Measurements from ENCODE around the gene ROBO2.

Gene ROBO2

GRCh38 chr3:77420336-77420735 is 380.4 kb downstream of the ROBO2 start:
- Mint-ChIP-seq H3K27ac (no peak overlapping the region), H3K9me3 (peaks cover 5% of the 10 kb centered on the region), H3K4me3 (no peak overlapping the region), H3K27me3 (ENCODE audit: low read depth) (no peaks in the 10 kb centered on the region), H3K36me3 (ENCODE audit: low read depth) (no peaks in the 10 kb centered on the region), H3K4me1 (ENCODE audit: low read depth) (no peaks in the 10 kb centered on the region)

GRCh38 chr3:77421916-77422315 is 382.0 kb downstream of the ROBO2 start:
- Mint-ChIP-seq H3K9me3 (peaks cover 5% of the 10 kb centered on the region), H3K27me3 (ENCODE audit: low read depth) (no peaks in the 10 kb centered on the region), H3K4me3 (no peak overlapping the region), H3K27ac (no peak overlapping the region), H3K36me3 (ENCODE audit: low read depth) (no peaks in the 10 kb centered on the region), H3K4me1 (ENCODE audit: low read depth) (no peaks in the 10 kb centered on the region)

DNA sequence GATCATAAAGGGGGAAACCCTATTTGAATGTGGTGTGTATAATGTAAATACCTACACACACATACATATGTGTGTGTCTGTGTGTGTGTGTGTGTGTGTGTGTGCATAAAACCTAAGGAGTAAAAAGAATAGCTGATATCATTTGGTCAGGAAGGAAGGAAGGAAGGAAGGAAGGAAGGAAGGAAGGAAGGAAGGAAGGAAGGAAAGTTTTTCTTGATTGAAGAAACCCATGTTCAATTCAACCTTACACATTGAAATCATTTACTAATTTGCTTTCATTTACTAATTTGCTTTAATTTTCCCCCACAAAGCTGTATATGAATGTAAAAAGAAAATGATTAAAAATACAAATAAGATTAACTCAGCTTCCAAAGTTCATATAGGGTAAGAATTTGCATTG is 386.6 kb downstream of the ROBO2 start:
- Mint-ChIP-seq H3K4me3 (no peak overlapping the region), H3K36me3 (ENCODE audit: low read depth) (no peaks in the 10 kb centered on the region), H3K9me3 (no peaks in the 10 kb centered on the region), H3K27me3 (ENCODE audit: low read depth) (no peaks in the 10 kb centered on the region), H3K27ac (no peak overlapping the region), H3K4me1 (ENCODE audit: low read depth) (no peaks in the 10 kb centered on the region)

- no peak overlapping the region for H3K27ac Mint-ChIP-seq
- no peaks in the 10 kb centered on the region for H3K36me3 Mint-ChIP-seq (ENCODE audit: low read depth)
- no peaks in the 10 kb centered on the region for H3K9me3 Mint-ChIP-seq
- no peaks in the 10 kb centered on the region for H3K4me1 Mint-ChIP-seq (ENCODE audit: low read depth)
- H3K27me3 Mint-ChIP-seq (ENCODE audit: low read depth) = no peaks in the 10 kb centered on the region
- no peak overlapping the region for H3K4me3 Mint-ChIP-seq
Measured at GRCh38 chr3:77427528-77427927, 387.6 kb downstream of the ROBO2 start.

DNA sequence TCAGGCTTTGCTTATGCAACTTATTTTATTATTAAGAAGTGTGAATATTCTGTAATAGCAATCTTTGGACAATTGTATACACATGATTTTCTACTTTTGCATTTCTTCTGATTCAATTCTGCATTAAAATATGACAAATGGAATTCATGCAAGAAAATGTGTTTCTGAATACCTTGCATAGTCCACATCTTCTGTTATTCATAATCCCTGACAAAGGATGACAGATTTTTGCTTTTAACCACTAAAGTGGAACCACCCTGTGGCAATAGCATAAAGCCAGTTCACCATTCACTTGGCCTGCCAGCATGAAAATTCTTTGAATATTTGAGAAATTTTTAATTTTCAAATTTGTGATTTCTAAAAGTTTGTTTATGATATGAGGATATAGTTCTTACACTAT is 397.0 kb downstream of the ROBO2 start:
- no peak overlapping the region for H3K4me3 Mint-ChIP-seq
- H3K27me3 Mint-ChIP-seq (ENCODE audit: low read depth) = no peaks in the 10 kb centered on the region

GRCh38 chr3:77446084-77446483 is 406.2 kb downstream of the ROBO2 start:
- H3K36me3 Mint-ChIP-seq (ENCODE audit: low read depth) = no peaks in the 10 kb centered on the region
- peaks cover 8% of the 10 kb centered on the region for H3K9me3 Mint-ChIP-seq
- H3K27me3 Mint-ChIP-seq (ENCODE audit: low read depth) = no peaks in the 10 kb centered on the region
- no peak overlapping the region for H3K4me3 Mint-ChIP-seq
- H3K4me1 Mint-ChIP-seq (ENCODE audit: low read depth) = no peaks in the 10 kb centered on the region
- no peak overlapping the region for H3K27ac Mint-ChIP-seq

More for the DNA sequence above, 397.0 kb downstream of the ROBO2 start:
- Mint-ChIP-seq H3K9me3 (peaks cover 5% of the 10 kb centered on the region), H3K27ac (no peak overlapping the region), H3K36me3 (ENCODE audit: low read depth) (no peaks in the 10 kb centered on the region), H3K4me1 (ENCODE audit: low read depth) (no peaks in the 10 kb centered on the region)

- Mint-ChIP-seq H3K4me3 (no peak overlapping the region), H3K9me3 (peaks cover 8% of the 10 kb centered on the region), H3K4me1 (ENCODE audit: low read depth) (no peaks in the 10 kb centered on the region), H3K36me3 (ENCODE audit: low read depth) (no peaks in the 10 kb centered on the region), H3K27ac (no peak overlapping the region), H3K27me3 (ENCODE audit: low read depth) (no peaks in the 10 kb centered on the region)
Measured at GRCh38 chr3:77446761-77447160, 406.9 kb downstream of the ROBO2 start.

DNA sequence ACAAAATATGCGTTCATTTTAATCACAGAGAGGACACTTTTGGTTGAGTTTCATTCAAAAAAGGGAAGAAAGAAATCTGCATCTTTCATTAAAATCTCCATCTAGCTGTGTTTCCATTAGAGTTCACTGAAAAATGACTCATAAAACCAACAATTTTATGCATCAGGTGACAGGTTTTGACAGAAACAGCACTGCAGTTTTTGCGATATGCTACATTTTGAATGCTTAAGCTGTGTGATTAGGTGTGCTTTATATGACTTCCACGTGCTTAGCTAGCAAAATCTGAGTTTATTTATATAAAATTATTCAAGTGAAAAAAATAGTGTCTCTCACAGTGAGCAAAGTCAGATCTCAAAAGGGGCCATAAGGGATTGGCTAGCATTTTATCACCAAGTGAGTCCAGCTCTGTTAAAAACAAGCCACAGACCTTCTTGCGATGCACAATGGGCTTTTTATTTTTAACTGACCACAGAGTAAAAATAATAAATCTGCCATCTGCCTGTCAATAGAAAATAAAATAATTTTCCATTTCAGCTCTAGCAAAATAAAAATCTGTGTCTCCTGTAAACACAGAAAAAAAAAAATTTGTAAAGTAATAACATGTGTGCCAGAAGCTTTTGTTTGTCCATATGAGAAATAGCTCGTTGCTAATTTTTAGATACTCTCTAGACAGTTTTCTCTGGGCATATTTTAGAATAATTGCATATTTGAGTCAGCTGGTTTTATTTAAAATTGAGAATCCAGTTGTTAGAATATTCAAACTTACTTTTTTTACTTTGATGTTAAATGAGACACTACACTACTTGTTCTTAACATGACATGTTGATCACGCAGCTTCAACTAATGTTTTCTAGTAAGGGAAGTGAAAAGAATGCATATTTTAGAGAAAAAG is 409.8 kb downstream of the ROBO2 start:
- Mint-ChIP-seq H3K27ac (no peak overlapping the region), H3K4me3 (no peak overlapping the region), H3K9me3 (peaks cover 14% of the 10 kb centered on the region), H3K4me1 (ENCODE audit: low read depth) (no peaks in the 10 kb centered on the region), H3K27me3 (ENCODE audit: low read depth) (no peaks in the 10 kb centered on the region), H3K36me3 (ENCODE audit: low read depth) (no peaks in the 10 kb centered on the region)

DNA sequence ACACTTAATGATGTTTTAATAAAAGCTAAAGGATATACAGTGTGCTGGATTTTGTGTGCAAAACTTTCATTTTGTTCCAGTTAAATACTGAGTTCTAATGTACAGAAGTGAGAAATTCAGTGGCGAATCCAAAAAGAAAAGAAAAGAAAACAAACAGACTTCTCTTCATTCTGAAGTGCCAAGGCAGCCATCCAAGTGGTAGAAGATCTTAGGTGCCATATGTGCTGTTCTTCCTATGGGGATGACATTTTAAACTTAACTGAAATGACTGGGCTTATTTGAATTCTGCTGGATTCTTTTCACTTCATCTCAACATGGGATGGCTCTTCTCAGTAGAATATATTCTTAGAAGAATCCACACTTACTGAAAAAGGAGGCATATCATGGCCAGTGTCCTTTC is 416.5 kb downstream of the ROBO2 start:
- Mint-ChIP-seq H3K27me3 (ENCODE audit: low read depth) (no peaks in the 10 kb centered on the region), H3K4me3 (no peak overlapping the region), H3K36me3 (ENCODE audit: low read depth) (no peaks in the 10 kb centered on the region), H3K27ac (no peak overlapping the region), H3K9me3 (peaks cover 22% of the 10 kb centered on the region), H3K4me1 (ENCODE audit: low read depth) (no peaks in the 10 kb centered on the region)

GRCh38 chr3:77456906-77457305 is 417.0 kb downstream of the ROBO2 start:
- Mint-ChIP-seq H3K9me3 (peaks cover 22% of the 10 kb centered on the region), H3K4me3 (no peak overlapping the region), H3K36me3 (ENCODE audit: low read depth) (no peaks in the 10 kb centered on the region), H3K4me1 (ENCODE audit: low read depth) (no peaks in the 10 kb centered on the region), H3K27me3 (ENCODE audit: low read depth) (no peaks in the 10 kb centered on the region), H3K27ac (no peak overlapping the region)

DNA sequence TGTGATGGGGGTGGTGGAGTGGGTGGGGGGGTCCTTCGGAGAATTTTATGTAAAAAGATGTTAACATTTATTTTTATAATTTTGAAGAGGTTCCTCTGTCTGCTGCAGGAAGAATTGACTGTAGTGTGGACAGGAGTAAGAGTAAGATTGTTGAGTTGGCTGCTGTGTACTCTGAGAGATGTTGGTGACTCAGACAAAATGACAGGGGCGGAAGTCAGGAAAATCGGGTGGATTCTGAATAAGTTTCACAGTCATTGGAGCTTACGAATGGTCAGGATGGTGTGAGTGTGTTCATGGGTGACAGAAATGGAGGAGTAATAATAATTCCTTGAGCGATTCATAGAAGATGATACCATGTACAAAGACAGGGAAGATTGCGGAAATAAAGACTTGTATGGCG is 420.0 kb downstream of the ROBO2 start:
- peaks cover 24% of the 10 kb centered on the region for H3K9me3 Mint-ChIP-seq
- no peaks in the 10 kb centered on the region for H3K4me1 Mint-ChIP-seq (ENCODE audit: low read depth)
- no peaks in the 10 kb centered on the region for H3K27me3 Mint-ChIP-seq (ENCODE audit: low read depth)
- no peaks in the 10 kb centered on the region for H3K36me3 Mint-ChIP-seq (ENCODE audit: low read depth)
- H3K27ac Mint-ChIP-seq = no peak overlapping the region
- H3K4me3 Mint-ChIP-seq = no peak overlapping the region

GRCh38 chr3:77460326-77460725 is 420.4 kb downstream of the ROBO2 start:
- Mint-ChIP-seq H3K27me3 (ENCODE audit: low read depth) (no peaks in the 10 kb centered on the region), H3K27ac (no peak overlapping the region), H3K9me3 (peaks cover 24% of the 10 kb centered on the region), H3K4me3 (no peak overlapping the region), H3K36me3 (ENCODE audit: low read depth) (no peaks in the 10 kb centered on the region), H3K4me1 (ENCODE audit: low read depth) (no peaks in the 10 kb centered on the region)

- Mint-ChIP-seq H3K27ac (no peak overlapping the region), H3K4me3 (no peak overlapping the region), H3K9me3 (peaks cover 28% of the 10 kb centered on the region), H3K36me3 (ENCODE audit: low read depth) (no peaks in the 10 kb centered on the region), H3K4me1 (ENCODE audit: low read depth) (no peaks in the 10 kb centered on the region), H3K27me3 (ENCODE audit: low read depth) (no peaks in the 10 kb centered on the region)
Measured at GRCh38 chr3:77462951-77463350, 423.1 kb downstream of the ROBO2 start.

- Mint-ChIP-seq H3K36me3 (ENCODE audit: low read depth) (no peaks in the 10 kb centered on the region), H3K4me1 (ENCODE audit: low read depth) (no peaks in the 10 kb centered on the region), H3K27ac (no peak overlapping the region), H3K4me3 (no peak overlapping the region), H3K9me3 (peaks cover 28% of the 10 kb centered on the region), H3K27me3 (ENCODE audit: low read depth) (no peaks in the 10 kb centered on the region)
Measured at GRCh38 chr3:77464111-77464688, 424.3 kb downstream of the ROBO2 start.

GRCh38 chr3:77466562-77467115 is 426.7 kb downstream of the ROBO2 start:
- no peaks in the 10 kb centered on the region for H3K27me3 Mint-ChIP-seq (ENCODE audit: low read depth)
- H3K9me3 Mint-ChIP-seq = peaks cover 20% of the 10 kb centered on the region
- no peaks in the 10 kb centered on the region for H3K36me3 Mint-ChIP-seq (ENCODE audit: low read depth)
- H3K27ac Mint-ChIP-seq = no peak overlapping the region
- H3K4me1 Mint-ChIP-seq (ENCODE audit: low read depth) = no peaks in the 10 kb centered on the region
- no peak overlapping the region for H3K4me3 Mint-ChIP-seq

Measured in T-helper 1 cell treated with Interleukin-12 subunit alpha and Interleukin-12 subunit beta and Interleukin-4 antibody, amounts not matched to agents 30 μg/mL and 1 μg/mL, for 36 hours (primary cell).